ENCODE measurements around the gene BBLN. TPM values are rescaled to one million over a fixed set of nuclear protein-coding genes. Genes with fewer than 3 reads are reported as not detected.
"Not testable (repeated sequence)": the region's sequence is repeated elsewhere in the genome, so short reads cannot be mapped to it uniquely, and the experiment has no call there.

BBLN gene
- total and polyA plus RNA-seq, 2 donors (not counting 1 experiment from before 2014, with no cell fraction given): 44.3 to 148 TPM

DNA sequence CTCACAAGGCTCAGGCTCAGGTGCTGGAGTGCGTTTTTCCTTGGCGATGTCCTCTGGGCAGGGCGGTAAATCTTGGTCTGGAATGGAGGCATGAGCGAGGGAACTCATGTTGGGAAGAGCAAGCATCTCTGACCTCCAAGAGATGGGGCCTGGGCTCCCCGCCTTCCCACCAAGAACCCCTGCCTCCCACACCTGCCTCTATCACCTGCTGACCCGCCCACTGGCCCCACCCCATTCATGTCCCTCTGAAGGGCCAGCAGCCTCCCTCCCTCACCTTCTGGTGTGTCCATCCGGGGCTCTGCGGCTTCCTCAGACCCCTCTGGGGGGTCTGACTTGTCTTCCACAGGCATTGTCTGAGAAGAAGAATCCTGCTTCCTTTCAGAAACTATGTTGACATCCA lies 20.4 kb downstream of the BBLN start:
- Mint-ChIP-seq H3K27me3 (no peaks in the 10 kb centered on the region), H3K27ac (no peak overlapping the region), H3K4me1 (no peaks in the 10 kb centered on the region), H3K4me3 (no peak overlapping the region), H3K9me3 (ENCODE audit: insufficient read depth) (no peaks in the 10 kb centered on the region)
- H3K4me2 ChIP-seq (replicated peaks; ENCODE audit: low read depth, low read length, poor library complexity, severe bottlenecking): no peak overlapping the region
- ATAC-seq (ENCODE audit: low read depth) (no peak), DNase-seq (no peak)
- no peak overlapping the region for H2AFZ ChIP-seq (ENCODE audit: insufficient read depth, low read depth, low read length, poor library complexity, severe bottlenecking)
- peaks cover 0 to 10% (median 0%) of the 10 kb centered on the region in 3 donors for H3K9me3 ChIP-seq (ENCODE audit: control extremely low read depth in 1 of 3, control insufficient read depth in 2 of 3, insufficient read depth in 1 of 3, low read length in 2 of 3)
- ChIA-PET POLR2A (no interaction called here), CTCF (interaction anchor here (0.6 kb wide), 1 partner anchor 267 kb away, joined by 4 read pairs; no protein-coding TSS in a partner anchor)
- intact Hi-C loops (cut with micrococcal nuclease): no loop called here
- 100% methylated on average over 3 of the region's 8 CpGs for WGBS (ENCODE audit: insufficient coverage)
- H3K36me3 ChIP-seq (replicated peaks in 1 of 2; ENCODE audit: control extremely low read depth in 1 of 2, control insufficient read depth in 1 of 2, extremely low read depth in 1 of 2, insufficient read depth in 2 of 2, low read length in 1 of 2): peaks cover 0 to 73% of the 10 kb centered on the region in 2 experiments
- no peaks in the 10 kb centered on the region for H3K79me2 ChIP-seq (ENCODE audit: control insufficient read depth, insufficient read depth, low read length)
- no peak overlapping the region for H3K27ac ChIP-seq (ENCODE audit: low read length in 2 of 2)
- no peak overlapping the region for H3K9ac ChIP-seq (ENCODE audit: low read length)
- TF ChIP-seq EZH2 (IDR thresholded peaks at IDR 0.05; ENCODE audit: borderline replicate concordance, insufficient read depth, low read depth, low read length, poor library complexity, severe bottlenecking): no peak
- TF ChIP-seq, protein P1, sequence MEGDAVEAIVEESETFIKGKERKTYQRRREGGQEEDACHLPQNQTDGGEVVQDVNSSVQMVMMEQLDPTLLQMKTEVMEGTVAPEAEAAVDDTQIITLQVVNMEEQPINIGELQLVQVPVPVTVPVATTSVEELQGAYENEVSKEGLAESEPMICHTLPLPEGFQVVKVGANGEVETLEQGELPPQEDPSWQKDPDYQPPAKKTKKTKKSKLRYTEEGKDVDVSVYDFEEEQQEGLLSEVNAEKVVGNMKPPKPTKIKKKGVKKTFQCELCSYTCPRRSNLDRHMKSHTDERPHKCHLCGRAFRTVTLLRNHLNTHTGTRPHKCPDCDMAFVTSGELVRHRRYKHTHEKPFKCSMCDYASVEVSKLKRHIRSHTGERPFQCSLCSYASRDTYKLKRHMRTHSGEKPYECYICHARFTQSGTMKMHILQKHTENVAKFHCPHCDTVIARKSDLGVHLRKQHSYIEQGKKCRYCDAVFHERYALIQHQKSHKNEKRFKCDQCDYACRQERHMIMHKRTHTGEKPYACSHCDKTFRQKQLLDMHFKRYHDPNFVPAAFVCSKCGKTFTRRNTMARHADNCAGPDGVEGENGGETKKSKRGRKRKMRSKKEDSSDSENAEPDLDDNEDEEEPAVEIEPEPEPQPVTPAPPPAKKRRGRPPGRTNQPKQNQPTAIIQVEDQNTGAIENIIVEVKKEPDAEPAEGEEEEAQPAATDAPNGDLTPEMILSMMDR (IDR thresholded peaks at IDR 0.05): no peak
- H4K20me1 ChIP-seq (ENCODE audit: control insufficient read depth, insufficient read depth, low read length, poor library complexity, severe bottlenecking): no peaks in the 10 kb centered on the region
- no peak overlapping the region for H3K4me3 ChIP-seq (ENCODE audit: control extremely low read depth in 1 of 5, extremely low read depth in 1 of 5, insufficient read depth in 1 of 5, low read depth in 2 of 5, low read length in 4 of 5)
- H3K4me1 ChIP-seq (ENCODE audit: control insufficient read depth in 2 of 2, insufficient read depth in 2 of 2, low read length in 2 of 2): no peaks in the 10 kb centered on the region
- no peaks in the 10 kb centered on the region for H3K27me3 ChIP-seq (replicated peaks in 1 of 4; ENCODE audit: control extremely low read depth in 1 of 4, control insufficient read depth in 3 of 4, insufficient read depth in 4 of 4, low read length in 3 of 4)

DNA sequence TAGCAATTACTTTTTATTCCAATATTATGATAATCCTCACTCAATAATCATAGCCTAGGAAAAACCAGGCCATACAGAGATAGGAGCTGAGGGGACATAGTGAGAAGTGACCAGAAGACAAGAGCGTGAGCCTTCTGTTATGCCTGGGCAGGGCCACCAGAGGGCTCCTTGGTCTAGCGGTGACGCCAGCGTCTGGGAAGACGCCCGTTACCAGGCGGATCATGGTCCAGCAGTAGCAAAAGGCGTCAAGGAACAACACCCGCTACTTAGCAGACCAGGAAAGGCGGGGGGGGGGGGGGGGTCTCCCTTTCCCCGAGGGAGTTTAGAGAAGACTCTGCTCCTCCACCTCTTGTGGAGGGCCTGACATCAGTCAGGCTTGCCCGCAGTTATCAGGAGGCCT lies 21.4 kb downstream of the BBLN start:
- CTCF ChIA-PET; H3K9me3 Mint-ChIP-seq (ENCODE audit: insufficient read depth); H3K27me3 ChIP-seq (replicated peaks in 1 of 4; ENCODE audit: control extremely low read depth in 1 of 4, control insufficient read depth in 3 of 4, insufficient read depth in 4 of 4, low read length in 3 of 4); H3K9ac ChIP-seq (ENCODE audit: low read length); ATAC-seq (ENCODE audit: low read depth); H3K27ac Mint-ChIP-seq; H3K4me1 Mint-ChIP-seq; H3K27ac ChIP-seq (ENCODE audit: low read length in 2 of 2); H3K79me2 ChIP-seq (ENCODE audit: control insufficient read depth, insufficient read depth, low read length); H3K4me3 ChIP-seq (ENCODE audit: control extremely low read depth in 1 of 5, extremely low read depth in 1 of 5, insufficient read depth in 1 of 5, low read depth in 2 of 5, low read length in 4 of 5); H4K20me1 ChIP-seq (ENCODE audit: control insufficient read depth, insufficient read depth, low read length, poor library complexity, severe bottlenecking); H3K4me1 ChIP-seq (ENCODE audit: control insufficient read depth in 2 of 2, insufficient read depth in 2 of 2, low read length in 2 of 2); H3K4me2 ChIP-seq (replicated peaks; ENCODE audit: low read depth, low read length, poor library complexity, severe bottlenecking); H3K4me3 Mint-ChIP-seq; intact Hi-C loops (cut with micrococcal nuclease); H3K27me3 Mint-ChIP-seq; DNase-seq; H2AFZ ChIP-seq (ENCODE audit: insufficient read depth, low read depth, low read length, poor library complexity, severe bottlenecking); POLR2A ChIA-PET: not testable (repeated sequence)
- WGBS (ENCODE audit: insufficient coverage): 98% methylated on average over 6 of the region's 12 CpGs
- Histone ChIP-seq H3K36me3 (replicated peaks in 1 of 2; ENCODE audit: control extremely low read depth in 1 of 2, control insufficient read depth in 1 of 2, extremely low read depth in 1 of 2, insufficient read depth in 2 of 2, low read length in 1 of 2) (peaks cover 0 to 65% of the 10 kb centered on the region in 2 experiments), H3K9me3 (ENCODE audit: control extremely low read depth in 1 of 3, control insufficient read depth in 2 of 3, insufficient read depth in 1 of 3, low read length in 2 of 3) (peaks cover 0 to 10% (median 0%) of the 10 kb centered on the region in 3 donors)

Data from B cell (primary cell).